HG02981 (cell line): ENCODE data around the gene PELI1.

Experiments used
- ATAC-seq: cut with Tn5 transposase; IDR thresholded peaks from one replicate; pipeline ENCODE4 v1.9.1; 2021; ENCODE audit warnings: mild to moderate bottlenecking, moderate library complexity; ENCODE audit not compliant: unreplicated experiment

The PELI1 gene, protein sequence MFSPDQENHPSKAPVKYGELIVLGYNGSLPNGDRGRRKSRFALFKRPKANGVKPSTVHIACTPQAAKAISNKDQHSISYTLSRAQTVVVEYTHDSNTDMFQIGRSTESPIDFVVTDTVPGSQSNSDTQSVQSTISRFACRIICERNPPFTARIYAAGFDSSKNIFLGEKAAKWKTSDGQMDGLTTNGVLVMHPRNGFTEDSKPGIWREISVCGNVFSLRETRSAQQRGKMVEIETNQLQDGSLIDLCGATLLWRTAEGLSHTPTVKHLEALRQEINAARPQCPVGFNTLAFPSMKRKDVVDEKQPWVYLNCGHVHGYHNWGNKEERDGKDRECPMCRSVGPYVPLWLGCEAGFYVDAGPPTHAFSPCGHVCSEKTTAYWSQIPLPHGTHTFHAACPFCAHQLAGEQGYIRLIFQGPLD

DNA sequence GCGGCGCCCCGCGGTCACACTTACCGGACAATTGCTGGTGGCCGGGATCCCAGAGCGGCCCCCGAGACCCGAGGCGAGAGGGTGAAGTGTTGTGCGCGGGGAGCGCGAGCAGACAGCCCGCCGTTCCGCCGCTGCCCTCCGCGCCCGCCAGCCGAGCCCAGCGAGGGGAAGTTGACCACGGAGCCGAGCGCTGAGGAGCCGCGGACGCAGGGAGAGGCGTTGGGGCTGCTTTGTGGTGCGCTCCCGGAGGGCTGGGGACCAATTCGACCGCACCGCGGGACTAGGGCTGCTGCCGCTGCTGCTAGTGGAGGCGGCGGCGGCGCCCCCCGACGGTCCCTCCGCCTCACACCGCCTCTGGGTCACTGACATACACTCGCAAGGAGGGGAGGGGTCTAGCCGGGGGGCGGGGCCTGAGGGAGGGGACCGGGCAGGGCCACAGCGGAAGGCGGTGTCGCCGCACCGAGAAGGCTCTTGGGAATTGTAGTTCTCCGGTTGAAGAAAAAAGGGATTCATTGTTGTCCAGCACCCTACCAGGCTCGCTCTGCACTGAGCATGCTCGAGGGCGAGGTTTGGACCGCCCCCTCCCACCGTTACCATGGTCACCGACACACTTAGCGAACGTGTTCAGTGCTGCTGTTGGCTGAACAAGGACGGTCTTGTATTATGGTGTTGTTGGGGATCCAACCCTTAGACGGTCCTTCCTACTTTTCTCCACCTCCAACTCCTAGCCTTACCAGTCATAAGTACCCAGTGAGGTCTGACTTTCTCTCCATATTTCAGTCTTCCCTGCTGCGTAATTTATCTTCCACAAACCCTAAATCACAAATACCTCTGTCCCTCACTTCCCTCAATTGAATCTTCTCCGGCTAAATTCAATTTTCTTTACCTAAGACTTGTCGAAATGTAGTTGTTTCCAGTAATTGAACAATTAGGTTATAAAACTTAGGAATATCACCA lies at the start of gene PELI1:
Gene PELI1 (minus strand): TSS at position 364 of the 957 bp plus-strand sequence. CDS start 36,110 bp downstream, outside the sequence.
- peak; percentile 81 for ATAC-seq

DNA sequence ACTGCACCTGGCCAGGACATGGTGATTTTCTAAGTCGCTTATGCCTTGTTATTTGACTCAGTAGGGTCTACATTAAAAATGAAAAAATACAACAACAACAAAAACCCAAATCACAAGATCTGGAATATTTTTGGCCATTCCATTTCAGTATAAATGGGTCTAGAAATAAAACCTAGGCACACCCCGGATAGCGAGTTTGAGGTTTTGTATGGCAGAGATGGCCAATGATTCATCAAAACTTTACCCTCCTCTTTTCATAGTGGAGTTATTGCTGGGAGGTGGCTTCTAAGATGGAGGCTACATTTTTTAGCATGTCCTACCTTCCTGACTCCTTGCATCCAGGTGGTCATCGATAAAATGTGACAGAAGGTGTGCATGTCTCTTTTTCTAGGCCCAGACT lies 49.3 kb upstream of the PELI1 start:
- no peak for ATAC-seq

DNA sequence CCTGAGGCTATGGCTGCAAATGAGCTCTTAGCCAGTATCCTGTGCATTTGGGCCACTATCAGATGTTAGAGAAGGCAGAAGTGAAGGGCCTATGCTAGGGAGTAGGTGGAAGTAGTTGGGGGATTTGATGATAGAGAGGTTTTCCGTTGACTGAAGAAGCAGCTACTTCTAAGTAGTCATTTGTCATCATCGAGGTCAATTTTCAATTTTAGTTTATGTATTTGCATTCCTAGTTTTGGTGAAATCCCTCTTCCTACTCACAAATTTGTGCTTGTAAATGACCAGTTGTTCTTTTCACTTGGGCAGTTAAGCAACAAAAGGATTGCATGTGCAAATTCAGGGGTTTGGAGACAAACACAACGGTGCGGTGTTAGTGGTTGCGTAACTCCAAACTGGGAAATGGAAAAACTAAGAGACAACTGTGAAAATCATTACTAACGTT lies 48.5 kb upstream of the PELI1 start:
- ATAC-seq, result no peak

DNA sequence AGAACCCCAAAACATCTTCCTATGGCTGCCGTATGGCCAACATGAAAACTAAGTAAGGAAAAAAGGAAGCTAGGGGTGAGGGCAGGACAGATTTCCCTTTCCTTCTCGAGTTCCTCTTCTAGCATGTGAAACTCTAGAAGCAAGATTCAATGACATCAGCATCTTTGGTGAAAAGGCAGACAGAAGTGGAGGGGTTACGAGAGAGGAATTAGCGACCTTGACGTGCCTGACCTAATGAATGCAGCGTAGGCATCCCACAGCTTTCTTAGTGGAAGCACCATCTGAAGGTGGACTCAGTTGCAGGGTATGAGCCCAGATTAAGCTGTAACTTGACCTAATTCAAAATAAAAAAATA lies 47.9 kb upstream of the PELI1 start:
- no peak for ATAC-seq

DNA sequence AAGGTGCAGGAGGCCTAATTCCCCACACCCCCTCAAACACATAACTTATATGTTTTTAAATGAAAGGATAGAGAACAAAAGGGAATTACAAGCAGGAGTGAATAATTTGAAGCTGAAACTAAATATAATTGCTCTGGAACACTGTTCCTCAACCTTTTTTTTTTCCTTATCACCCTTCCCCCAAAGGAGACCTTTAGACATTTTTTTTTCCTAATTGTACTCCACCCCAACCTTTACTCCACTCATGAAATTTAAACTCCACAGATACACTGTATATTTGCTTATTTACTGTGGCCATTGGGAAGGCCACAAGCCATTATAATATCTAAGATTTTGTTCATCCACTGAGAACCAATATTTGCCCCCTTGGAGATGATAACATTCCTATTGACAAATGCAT lies 45.4 kb upstream of the PELI1 start:
- no peak for ATAC-seq

DNA sequence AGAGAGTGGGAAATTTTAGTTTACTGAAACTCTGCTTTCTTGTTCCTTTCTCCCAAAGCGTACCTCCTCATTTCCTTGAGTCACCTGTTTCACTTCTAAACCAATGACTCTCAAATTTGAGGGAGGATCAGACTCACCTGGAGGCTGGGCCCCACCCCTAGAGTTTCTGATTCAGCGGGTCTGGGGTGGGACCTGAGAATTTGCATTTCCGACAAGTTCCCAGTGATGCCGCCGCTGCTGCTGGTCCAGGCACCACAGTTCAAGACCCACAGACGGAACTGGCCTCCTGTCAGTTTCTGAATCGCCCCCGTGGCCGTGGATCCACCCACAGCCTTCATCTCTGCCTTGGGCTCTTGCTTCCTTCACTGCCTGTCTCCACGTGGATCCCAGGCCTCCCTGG lies 44.9 kb upstream of the PELI1 start:
- ATAC-seq, result no peak

DNA sequence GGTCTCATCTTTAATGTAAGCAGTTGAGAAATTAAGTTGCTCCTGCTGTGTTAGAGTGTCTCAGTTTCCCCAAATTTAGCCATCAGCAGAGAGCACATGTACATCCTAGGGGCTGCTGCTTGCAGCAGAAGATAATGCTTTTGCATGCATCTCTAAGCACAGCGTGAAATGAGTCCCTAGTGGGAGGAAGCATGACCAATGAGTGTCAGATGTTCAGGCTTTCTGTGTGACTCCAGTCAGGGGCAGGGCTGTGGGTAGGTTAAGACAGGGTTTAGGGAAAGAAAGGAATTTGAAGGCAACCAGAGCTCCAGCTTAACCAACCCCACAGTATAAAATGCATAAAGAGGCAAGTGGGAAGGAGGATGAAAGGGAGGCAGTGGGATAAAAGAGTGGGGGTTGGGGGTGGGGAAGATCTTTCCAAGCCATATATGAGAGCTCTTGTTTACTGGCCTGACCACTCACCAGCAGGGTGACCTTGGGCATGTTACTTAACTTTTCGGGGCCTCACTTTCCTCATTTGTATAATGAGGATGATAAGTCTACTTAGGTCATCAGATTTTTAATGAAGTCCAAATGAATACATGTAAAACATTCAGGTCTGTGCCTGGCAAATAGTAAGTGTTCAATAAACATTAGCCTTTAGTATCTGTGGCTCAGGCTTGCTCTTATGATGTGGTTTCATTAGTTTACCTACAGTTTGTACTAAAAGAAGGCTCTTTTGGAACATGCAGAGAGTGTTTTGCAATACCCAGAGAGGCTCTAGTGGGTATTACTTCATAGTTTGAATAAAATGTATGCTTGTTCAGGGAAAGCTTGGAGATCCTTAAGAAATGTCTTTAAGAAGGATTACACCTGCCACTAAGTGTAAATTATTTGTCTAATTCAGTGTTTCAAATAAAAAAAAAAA lies 42.7 kb upstream of the PELI1 start:
- ATAC-seq, result no peak

DNA sequence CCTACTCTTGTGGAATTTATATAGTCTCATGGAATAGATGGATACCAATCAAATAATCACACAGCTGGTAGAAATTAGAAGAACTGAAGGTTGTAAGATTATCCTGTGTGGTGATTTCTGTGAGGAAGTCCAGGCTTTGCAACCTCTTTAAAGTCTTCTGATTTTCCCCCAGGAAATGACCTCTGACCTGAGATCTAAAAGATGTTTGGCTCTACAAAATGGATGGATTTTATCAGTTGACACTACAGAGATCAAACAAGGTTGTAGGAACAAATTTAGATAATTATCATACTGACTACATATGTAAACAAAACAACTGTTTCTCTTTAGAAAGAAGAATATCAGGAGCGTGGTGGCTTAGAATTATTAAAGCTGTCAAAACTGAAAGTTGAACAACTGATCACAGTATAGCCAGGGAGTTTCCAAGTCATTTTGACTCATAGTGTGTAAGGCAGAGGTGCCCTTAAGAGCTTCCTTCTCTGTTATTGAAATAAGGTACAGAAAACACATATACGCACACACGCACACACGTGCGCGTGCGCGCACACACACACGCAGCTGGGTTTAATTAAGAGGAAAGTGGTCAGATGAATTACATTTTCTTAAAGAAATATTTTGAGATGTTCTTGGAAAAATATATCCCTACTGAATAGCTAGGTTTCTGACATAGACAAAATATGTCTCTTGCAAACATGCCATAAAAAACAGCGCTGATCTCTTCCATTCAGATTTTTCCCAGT lies 35.5 kb upstream of the PELI1 start:
- ATAC-seq, result peak; percentile 84

DNA sequence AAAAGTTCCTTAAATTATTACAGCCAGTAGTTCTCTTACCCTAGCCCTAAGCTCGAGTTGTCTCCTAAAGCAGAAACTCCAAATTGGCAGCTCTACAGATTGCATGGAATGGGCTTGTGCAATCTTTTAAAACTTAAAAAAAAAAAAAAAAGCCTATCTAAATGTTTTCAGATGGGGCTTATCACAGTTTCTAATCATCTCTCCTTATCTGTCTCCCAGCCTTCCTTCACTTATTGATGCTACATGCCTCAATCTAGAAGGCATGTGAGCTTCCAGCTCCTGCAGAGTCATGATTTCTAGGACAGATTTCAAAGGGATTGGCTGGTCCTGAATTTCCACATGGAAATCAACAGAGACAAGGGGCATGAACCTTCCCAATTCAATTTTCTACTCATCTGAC lies 33.1 kb upstream of the PELI1 start:
- no peak for ATAC-seq

DNA sequence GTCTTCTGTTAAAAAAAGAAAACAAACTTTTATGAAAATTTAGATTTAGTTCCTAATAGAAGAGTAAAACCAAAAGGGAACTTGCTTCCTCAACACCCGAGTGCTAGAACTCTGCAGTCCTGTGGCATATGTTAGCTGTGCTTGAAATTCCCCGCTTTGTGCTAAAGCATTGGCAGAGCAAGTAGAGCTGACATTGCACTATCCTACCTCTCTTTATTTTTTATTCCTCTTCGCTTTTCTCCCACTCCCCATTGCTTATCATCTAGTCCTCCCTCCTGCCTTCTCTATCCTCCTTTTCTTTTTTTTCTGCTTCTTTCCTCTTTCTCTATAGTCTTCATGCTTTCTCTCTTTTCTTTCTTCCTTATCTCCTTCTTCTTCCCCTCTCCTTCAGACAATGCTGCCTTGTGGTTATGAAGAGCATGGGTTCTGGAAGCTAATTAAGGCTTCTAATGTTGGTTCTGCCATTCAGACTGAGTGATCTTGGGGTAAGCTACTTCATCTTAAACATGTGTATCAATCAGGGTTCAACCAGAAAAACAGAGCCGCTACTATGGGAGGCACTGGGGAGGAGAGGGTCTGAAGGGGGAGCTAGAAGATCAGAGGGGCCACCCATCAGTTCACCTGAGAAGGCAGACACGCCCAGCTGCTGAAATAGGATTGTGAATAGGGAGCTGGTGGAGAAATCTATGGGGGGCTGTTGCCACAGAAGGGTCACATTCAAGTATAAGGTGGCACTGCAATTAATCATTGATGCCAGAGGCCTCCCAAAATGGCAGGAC lies 31.4 kb upstream of the PELI1 start:
- no peak for ATAC-seq

DNA sequence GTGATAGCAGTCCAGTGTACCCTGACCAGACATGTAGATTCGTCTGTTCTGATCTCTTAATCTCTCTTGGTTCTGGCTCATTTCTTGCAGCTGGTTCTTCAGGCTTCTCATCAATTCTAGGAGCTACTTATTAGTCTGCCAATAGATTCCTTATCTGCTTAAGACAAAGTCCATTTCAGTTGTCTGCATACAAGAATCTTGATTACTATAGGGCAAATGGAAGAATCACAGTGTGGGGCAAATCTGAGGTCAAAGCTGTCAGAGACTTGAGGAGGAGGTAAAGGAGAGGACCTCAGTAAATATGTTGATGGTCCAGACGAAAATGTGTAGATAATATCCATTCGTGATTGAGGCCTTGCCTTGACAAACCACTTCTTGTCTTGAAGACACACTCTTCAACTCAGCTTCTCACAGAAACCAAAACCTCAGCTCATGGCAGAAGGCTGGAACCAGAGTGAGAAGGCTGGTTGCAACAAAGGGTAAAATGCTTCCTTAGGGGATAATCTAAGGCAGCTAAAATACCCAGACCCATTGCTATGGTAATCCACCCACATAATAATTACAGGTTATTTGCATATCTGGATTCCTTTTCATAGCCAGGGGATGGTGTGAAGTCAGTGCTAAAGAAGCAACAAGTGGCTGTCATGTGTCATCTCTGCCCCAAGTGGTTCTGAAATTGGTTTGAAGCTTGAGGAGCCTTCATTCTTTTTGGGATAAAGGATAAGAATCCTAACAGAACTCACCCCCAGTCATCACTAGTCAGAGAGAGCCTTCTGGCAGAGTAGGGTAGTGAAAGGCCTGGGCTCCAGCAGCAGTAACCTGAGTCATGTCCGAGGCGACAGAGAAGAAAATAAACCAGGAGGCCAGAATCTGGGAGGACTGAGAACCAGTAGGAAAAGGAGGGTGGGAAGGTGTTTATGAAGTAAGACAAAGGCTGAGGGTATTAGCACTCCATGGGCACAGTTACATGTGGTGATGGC lies 29.2 kb upstream of the PELI1 start:
- ATAC-seq, result no peak

DNA sequence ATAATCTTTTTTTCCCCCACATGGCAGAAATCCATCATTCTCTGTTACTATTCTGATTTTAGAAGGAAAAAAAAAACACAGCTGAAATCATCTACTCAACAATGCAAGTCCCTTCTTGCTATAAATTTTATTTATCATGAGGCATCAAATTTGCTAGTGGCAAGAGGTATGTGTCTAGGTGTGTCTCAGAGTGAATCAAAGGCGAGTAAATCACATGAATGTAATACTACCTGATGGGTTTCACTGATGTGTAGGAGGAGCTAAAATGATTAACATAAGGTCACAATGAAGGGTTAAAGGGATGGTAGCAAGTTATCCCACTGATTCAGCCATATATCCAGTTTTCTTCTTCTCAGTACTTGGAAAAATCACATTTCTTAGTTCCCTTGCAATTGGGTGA lies 24.5 kb upstream of the PELI1 start:
- no peak for ATAC-seq

DNA sequence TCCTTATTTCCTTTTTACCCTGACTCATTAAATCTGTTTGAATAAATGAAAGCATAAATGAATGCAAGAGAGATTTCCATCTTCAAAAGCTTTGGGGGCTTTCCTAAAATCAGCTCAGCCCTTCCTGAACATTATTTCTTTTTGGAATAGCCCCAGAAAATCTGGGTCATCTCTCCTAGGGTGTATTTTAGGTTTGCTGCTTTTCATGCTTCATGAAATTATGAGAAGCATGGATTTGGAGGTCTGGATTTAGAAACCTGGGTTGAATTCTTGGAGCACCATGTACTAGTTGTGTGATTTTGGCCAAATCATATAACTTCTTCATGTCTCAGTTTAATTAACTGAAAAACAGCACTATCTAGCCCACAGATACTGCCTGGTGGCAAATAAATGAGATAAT lies 24.0 kb upstream of the PELI1 start:
- no peak for ATAC-seq

DNA sequence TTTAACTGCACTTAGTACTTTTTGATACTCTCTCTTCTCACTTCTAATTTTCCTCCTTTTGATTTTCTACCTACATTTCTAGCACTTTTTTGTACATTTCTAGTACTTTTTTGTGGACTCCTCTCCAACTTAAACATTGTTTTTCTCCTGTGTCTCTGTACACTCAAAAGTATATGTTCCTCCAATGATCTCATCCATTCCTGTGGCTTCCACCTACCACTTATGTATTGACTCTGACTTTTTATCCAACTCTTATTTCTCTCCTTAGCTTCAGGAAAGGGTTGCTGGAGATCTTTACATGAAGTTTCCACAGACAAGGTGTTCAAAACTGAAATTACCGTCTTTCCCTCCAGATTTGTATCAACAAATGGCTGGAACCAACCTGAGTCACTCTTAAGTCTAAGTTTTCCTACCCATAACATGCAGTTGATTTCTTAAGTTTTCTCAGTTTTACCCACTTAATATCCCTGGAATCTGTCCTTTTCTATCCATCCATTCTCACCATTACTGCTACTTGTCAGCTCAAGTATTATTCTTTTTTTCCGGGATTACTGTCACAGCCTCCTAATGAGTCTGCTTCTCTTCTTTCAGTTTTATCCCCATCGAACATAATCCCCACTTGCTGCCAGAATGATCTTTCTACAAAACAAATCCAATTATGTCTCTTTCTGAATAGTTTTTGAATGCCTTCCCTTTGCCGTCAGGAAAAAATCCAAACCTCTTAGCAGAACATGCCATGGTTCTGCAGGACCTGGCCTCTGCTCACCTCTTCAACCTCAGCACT lies 22.6 kb upstream of the PELI1 start:
- ATAC-seq, result no peak

DNA sequence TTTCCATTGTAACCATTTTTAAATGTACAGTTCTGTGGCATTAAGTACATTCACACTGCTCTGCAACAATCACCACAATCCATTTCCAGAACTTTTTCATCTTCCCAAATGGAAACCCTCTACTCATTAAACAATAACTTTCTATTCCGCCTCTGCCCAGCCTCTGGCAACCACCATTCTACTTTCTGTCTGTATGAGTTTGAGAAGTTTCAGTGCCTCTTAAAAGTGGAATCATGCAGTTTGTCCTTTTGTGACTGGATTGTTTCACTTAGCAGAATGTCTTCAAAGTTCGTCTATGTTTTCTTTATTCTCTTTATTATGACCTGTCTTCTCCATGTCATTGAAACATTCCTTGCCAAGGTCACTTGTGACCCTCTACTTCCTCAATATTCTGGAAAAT lies 22.0 kb upstream of the PELI1 start:
- ATAC-seq, result no peak

DNA sequence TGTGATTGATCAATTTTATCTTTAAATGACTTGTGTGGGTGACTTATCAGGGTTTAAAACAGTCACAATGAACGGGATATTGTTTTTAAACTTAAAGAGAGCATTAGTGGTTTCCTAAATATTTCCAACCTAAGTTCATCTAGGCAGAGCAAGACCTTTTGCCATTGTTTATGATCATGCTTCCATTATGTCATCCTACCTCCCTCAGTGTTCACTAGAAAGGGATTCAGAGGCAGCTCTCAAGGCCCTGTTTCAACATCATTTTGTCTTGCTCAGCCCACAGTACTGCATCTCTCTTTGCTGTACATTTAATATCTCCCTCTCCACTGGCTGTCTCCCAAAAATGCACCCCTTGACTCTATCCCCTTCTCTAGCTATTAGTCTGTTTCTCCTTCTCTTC lies 21.5 kb upstream of the PELI1 start:
- ATAC-seq, result no peak

DNA sequence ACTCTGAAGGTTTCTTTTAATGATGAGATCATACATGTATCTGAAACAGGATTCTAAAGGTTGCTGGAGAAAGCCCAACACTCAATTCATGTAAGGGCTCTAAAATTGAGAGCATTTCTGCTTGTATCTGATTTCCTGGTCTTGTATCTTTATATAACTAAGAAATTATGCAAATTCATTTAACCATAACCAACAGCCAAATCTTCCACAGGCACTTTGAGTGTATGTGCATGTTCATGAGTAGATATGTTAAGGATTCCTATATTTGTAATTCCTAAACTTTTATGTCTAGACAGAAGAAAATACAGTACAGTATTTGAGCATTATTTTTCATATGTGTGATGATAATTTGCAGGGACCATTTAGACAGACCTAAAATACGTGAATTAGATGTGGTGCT lies 20.4 kb upstream of the PELI1 start:
- ATAC-seq, result no peak
